Mesendoderm (in vitro differentiated cells): Measurements from ENCODE around the gene JAML.
"Not testable (repeated sequence)": the region's sequence is repeated elsewhere in the genome, so short reads cannot be mapped to it uniquely, and the experiment has no call there.

Experiments used
- DNase-seq: peaks from one replicate; pipeline ENCODE4 v3.0.0; 2013
- H2AK5ac ChIP-seq: 2 replicates; pipeline ENCODE4 v1.6.1; 2013; ENCODE audit warnings: low read length, inconsistent platforms
- H2BK120ac ChIP-seq: 2 replicates; pipeline ENCODE4 v1.6.1; 2013; ENCODE audit warnings: low read depth, mild to moderate bottlenecking, low read length, moderate library complexity, mixed read lengths
- H2BK15ac ChIP-seq: replicated peaks from 2 replicates; pipeline ENCODE4 v1.6.1; 2013; ENCODE audit warnings: low read depth, mild to moderate bottlenecking, moderate library complexity
- H2BK5ac ChIP-seq: 2 replicates; pipeline ENCODE4 v1.6.1; 2013; ENCODE audit warnings: low read length, inconsistent platforms
- H3K18ac ChIP-seq: 2 replicates; pipeline ENCODE4 v1.6.1; 2013; ENCODE audit warnings: mild to moderate bottlenecking, low read length, mixed read lengths
- H3K23ac ChIP-seq: one replicate; pipeline ENCODE4 v1.6.1; 2013; ENCODE audit warnings: low read length
- H3K27ac ChIP-seq: 2 replicates; pipeline ENCODE4 v1.5.1; 2013; ENCODE audit warnings: low read depth, mild to moderate bottlenecking, inconsistent platforms, low read length, moderate library complexity
- H3K27me3 ChIP-seq: 2 replicates; pipeline ENCODE4 v1.6.1; 2013; ENCODE audit warnings: low read length, control low read depth, mild to moderate bottlenecking, inconsistent platforms; ENCODE audit not compliant: insufficient read depth, poor library complexity
- H3K36me3 ChIP-seq: 2 replicates; pipeline ENCODE4 v1.6.1; 2013; ENCODE audit warnings: low read length, inconsistent platforms; ENCODE audit not compliant: control insufficient read depth, insufficient read depth
- H3K4ac ChIP-seq: one replicate; pipeline ENCODE4 v1.6.1; 2013; ENCODE audit warnings: low read depth, mild to moderate bottlenecking, low read length, moderate library complexity
- H3K4me1 ChIP-seq: 2 replicates; pipeline ENCODE4 v1.6.1; 2013; ENCODE audit warnings: low read depth, low read length, inconsistent platforms; ENCODE audit not compliant: control insufficient read depth
- H3K4me2 ChIP-seq: 2 replicates; pipeline ENCODE4 v1.6.1; 2013; ENCODE audit warnings: low read length
- H3K4me3 ChIP-seq: 2 replicates; pipeline ENCODE4 v1.5.1; 2013; ENCODE audit warnings: mild to moderate bottlenecking, low read length
- H3K56ac ChIP-seq: one replicate; pipeline ENCODE4 v1.6.1; 2013; ENCODE audit warnings: low read length
- H3K79me1 ChIP-seq: 2 replicates; pipeline ENCODE4 v1.6.1; 2013; ENCODE audit warnings: low read length, inconsistent platforms
- H3K79me2 ChIP-seq: 2 replicates; pipeline ENCODE4 v1.6.1; 2013; ENCODE audit warnings: mild to moderate bottlenecking, low read length; ENCODE audit not compliant: control insufficient read depth, insufficient read depth
- H3K9ac ChIP-seq: 2 replicates; pipeline ENCODE4 v1.6.1; 2013; ENCODE audit warnings: low read length, inconsistent platforms
- H4K5ac ChIP-seq: one replicate; pipeline ENCODE4 v1.6.1; 2013; ENCODE audit warnings: low read length
- H4K8ac ChIP-seq: one replicate; pipeline ENCODE4 v1.6.1; 2013; ENCODE audit warnings: low read depth, mild to moderate bottlenecking, control low read depth, low read length, moderate library complexity
- WGBS: extraction: QIAGEN DNeasy Blood & Tissue Kit; methylation state at CpG from one replicate; pipeline ENCODE4 v1.1.7; 2013; ENCODE audit warnings: low lambda C conversion rate, missing lambda C conversion rate; ENCODE audit not compliant: insufficient coverage; ENCODE audit errors: extremely low coverage; 5-methylcytosine and 5-hydroxymethylcytosine counted together

JAML gene

GRCh38 chr11:118190942-118191506, 33.8 kb downstream of the JAML start:
- not testable (repeated sequence) for H3K18ac ChIP-seq, H3K23ac ChIP-seq, H3K9ac ChIP-seq, H4K8ac ChIP-seq, H2BK15ac ChIP-seq, H3K4me2 ChIP-seq, H3K56ac ChIP-seq, H3K4me3 ChIP-seq, H3K79me1 ChIP-seq, H4K5ac ChIP-seq, H2BK120ac ChIP-seq, H3K27me3 ChIP-seq, H3K4me1 ChIP-seq, H2BK5ac ChIP-seq, H3K79me2 ChIP-seq, H3K36me3 ChIP-seq, H3K27ac ChIP-seq, H3K4ac ChIP-seq, H2AK5ac ChIP-seq
- DNase-seq = peak; percentile 31
- WGBS = no CpG with 5 or more reads among the region's 2 CpGs

- DNase-seq = no peak
- no peaks in the 10 kb centered on the region for H3K79me2 ChIP-seq
- H4K8ac ChIP-seq = no peak overlapping the region
- H3K56ac ChIP-seq = no peak overlapping the region
- H3K18ac ChIP-seq = no peak overlapping the region
- no peak overlapping the region for H3K4me3 ChIP-seq
- no peak overlapping the region for H3K4ac ChIP-seq
- no peak overlapping the region for H2AK5ac ChIP-seq
- no peak overlapping the region for H4K5ac ChIP-seq
- H3K36me3 ChIP-seq = no peaks in the 10 kb centered on the region
- H3K23ac ChIP-seq = no peak overlapping the region
- peaks cover 2% of the 10 kb centered on the region for H3K27me3 ChIP-seq
- no peak overlapping the region for H3K4me2 ChIP-seq
- H2BK120ac ChIP-seq = no peak overlapping the region
- no peaks in the 10 kb centered on the region for H3K79me1 ChIP-seq
- H3K9ac ChIP-seq = no peak overlapping the region
- no peak overlapping the region for H2BK15ac ChIP-seq
- no peaks in the 10 kb centered on the region for H3K4me1 ChIP-seq
- H2BK5ac ChIP-seq = no peak overlapping the region
- no peak overlapping the region for H3K27ac ChIP-seq
- WGBS = no CpG with 5 or more reads among the region's 6 CpGs
These were observed 38.3 kb downstream of the JAML start for GRCh38 chr11:118186346-118187107.

- no peak overlapping the region for H2BK120ac ChIP-seq
- no peak overlapping the region for H3K27ac ChIP-seq
- no peak overlapping the region for H3K56ac ChIP-seq
- no peak overlapping the region for H2AK5ac ChIP-seq
- no peaks in the 10 kb centered on the region for H3K4me1 ChIP-seq
- H3K79me2 ChIP-seq = no peaks in the 10 kb centered on the region
- no peak overlapping the region for H2BK15ac ChIP-seq
- H3K18ac ChIP-seq = no peak overlapping the region
- peaks cover 2% of the 10 kb centered on the region for H3K27me3 ChIP-seq
- DNase-seq = no peak
- no peak overlapping the region for H3K23ac ChIP-seq
- H3K36me3 ChIP-seq = no peaks in the 10 kb centered on the region
- no peaks in the 10 kb centered on the region for H3K79me1 ChIP-seq
- no peak overlapping the region for H3K9ac ChIP-seq
- H3K4ac ChIP-seq = no peak overlapping the region
- no peak overlapping the region for H2BK5ac ChIP-seq
- no peak overlapping the region for H3K4me3 ChIP-seq
- H4K8ac ChIP-seq = no peak overlapping the region
- no peak overlapping the region for H4K5ac ChIP-seq
- no CpG with 5 or more reads among the region's 12 CpGs for WGBS
- H3K4me2 ChIP-seq = no peak overlapping the region
These were observed 39.8 kb downstream of the JAML start for GRCh38 chr11:118184784-118185579.

GRCh38 chr11:118183691-118184090, 41.1 kb downstream of the JAML start:
- no CpG with 5 or more reads among the region's 5 CpGs for WGBS
- not testable (repeated sequence) for DNase-seq, H3K56ac ChIP-seq, H3K9ac ChIP-seq, H3K27me3 ChIP-seq, H2BK15ac ChIP-seq, H3K27ac ChIP-seq, H3K36me3 ChIP-seq, H3K4me3 ChIP-seq, H2AK5ac ChIP-seq, H3K4me2 ChIP-seq, H4K5ac ChIP-seq, H3K18ac ChIP-seq, H3K4ac ChIP-seq, H3K4me1 ChIP-seq, H3K23ac ChIP-seq, H2BK5ac ChIP-seq, H2BK120ac ChIP-seq, H3K79me2 ChIP-seq, H3K79me1 ChIP-seq, H4K8ac ChIP-seq

GRCh38 chr11:118180300-118180703, 44.5 kb downstream of the JAML start:
- peak; percentile 87 for DNase-seq
- Histone ChIP-seq H3K27me3 (peaks cover 1% of the 10 kb centered on the region), H3K23ac (no peak overlapping the region), H3K56ac (peak overlapping the region; percentile 58), H4K5ac (no peak overlapping the region), H3K79me2 (no peaks in the 10 kb centered on the region), H3K79me1 (no peaks in the 10 kb centered on the region), H3K18ac (no peak overlapping the region), H2AK5ac (no peak overlapping the region), H3K4me3 (no peak overlapping the region), H3K9ac (peak overlapping the region; percentile 27), H2BK15ac (no peak overlapping the region), H4K8ac (no peak overlapping the region), H3K4ac (no peak overlapping the region), H3K4me1 (no peaks in the 10 kb centered on the region), H2BK120ac (no peak overlapping the region), H3K36me3 (no peaks in the 10 kb centered on the region), H2BK5ac (no peak overlapping the region), H3K27ac (no peak overlapping the region), H3K4me2 (peak overlapping the region; percentile 40)
- WGBS = no CpG with 5 or more reads among the region's 11 CpGs
